VCaP (cell line): ENCODE data around the gene LELP1.

Experiments used
- H3K27ac ChIP-seq: fragments of 450-650 bp; 2 replicates; pipeline ENCODE4 v1.5.1; 2017
- TF ChIP-seq, protein P1 (sequence below): fragments of 450-650 bp; conservative IDR thresholded peaks from 2 replicates; pipeline ENCODE4 v1.5.1; 2017; ENCODE audit warnings: mild to moderate bottlenecking, moderate library complexity

LELP1 gene

DNA sequence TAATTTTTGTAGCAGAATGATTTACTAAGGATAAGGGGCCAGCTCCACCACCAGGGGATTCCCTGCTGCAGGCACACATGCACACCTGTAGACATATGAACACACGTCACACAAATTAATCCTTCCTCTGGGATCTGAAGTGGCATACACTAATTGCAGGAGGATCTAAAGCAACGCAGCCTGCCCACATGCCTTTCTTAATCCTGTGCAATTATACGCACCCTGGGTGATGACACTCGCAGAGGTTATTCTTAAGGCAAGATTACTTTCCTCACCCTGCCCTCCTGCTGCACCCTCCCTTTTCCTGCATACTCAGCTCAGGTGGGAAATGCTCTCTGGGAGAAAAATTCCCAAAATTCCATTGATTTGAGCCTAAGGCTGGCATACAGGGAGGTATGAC, 48.8 kb downstream of the LELP1 start:
- no peak overlapping the region for H3K27ac ChIP-seq
- TF ChIP-seq, protein P1, sequence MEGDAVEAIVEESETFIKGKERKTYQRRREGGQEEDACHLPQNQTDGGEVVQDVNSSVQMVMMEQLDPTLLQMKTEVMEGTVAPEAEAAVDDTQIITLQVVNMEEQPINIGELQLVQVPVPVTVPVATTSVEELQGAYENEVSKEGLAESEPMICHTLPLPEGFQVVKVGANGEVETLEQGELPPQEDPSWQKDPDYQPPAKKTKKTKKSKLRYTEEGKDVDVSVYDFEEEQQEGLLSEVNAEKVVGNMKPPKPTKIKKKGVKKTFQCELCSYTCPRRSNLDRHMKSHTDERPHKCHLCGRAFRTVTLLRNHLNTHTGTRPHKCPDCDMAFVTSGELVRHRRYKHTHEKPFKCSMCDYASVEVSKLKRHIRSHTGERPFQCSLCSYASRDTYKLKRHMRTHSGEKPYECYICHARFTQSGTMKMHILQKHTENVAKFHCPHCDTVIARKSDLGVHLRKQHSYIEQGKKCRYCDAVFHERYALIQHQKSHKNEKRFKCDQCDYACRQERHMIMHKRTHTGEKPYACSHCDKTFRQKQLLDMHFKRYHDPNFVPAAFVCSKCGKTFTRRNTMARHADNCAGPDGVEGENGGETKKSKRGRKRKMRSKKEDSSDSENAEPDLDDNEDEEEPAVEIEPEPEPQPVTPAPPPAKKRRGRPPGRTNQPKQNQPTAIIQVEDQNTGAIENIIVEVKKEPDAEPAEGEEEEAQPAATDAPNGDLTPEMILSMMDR = no peak

DNA sequence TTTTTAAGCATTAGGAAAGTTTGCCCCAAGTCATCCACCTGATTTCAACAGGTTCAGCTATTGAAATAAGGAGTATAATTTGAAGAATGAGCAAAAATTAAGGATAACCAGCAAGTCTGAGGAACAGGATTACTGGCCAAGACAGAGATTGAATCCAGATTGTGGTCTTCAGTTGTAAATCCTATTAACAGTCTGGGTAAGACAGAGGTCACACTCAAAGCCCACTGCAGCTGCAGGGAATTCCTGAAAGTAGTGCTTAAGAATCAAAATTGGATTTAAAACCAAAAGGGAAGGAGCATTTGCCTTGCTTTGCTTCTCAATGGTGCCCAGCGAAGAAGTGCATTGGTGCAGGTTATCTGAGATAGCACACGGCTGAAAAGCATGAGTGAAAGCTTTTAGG, 49.8 kb downstream of the LELP1 start:
- H3K27ac ChIP-seq = no peak overlapping the region
- TF ChIP-seq, protein P1 = no peak

DNA sequence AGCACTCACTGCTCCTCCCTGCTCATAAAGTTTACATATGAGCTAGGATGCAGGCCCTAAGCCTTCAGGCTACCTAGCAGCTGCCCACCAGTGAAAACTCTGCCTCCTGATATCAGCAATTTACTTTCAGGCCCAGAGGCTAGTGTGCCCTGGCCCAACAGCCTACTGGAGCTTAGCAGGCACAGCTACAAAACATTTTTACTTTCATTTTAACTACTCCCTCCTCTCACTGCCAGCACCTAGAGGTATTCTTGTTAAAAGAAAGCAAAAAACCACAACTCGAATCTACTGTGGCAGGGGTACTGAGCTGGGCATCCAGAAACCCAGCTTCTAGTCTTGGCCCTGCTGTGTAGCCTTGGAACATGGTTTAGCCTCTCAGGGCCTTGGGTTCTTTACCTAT, 50.5 kb downstream of the LELP1 start:
- TF ChIP-seq, protein P1 = no peak
- no peak overlapping the region for H3K27ac ChIP-seq
